ENCODE results near the gene UTP18.
"Not testable (repeated sequence)": the region's sequence is repeated elsewhere in the genome, so short reads cannot be mapped to it uniquely, and the experiment has no call there.

UTP18 gene

DNA sequence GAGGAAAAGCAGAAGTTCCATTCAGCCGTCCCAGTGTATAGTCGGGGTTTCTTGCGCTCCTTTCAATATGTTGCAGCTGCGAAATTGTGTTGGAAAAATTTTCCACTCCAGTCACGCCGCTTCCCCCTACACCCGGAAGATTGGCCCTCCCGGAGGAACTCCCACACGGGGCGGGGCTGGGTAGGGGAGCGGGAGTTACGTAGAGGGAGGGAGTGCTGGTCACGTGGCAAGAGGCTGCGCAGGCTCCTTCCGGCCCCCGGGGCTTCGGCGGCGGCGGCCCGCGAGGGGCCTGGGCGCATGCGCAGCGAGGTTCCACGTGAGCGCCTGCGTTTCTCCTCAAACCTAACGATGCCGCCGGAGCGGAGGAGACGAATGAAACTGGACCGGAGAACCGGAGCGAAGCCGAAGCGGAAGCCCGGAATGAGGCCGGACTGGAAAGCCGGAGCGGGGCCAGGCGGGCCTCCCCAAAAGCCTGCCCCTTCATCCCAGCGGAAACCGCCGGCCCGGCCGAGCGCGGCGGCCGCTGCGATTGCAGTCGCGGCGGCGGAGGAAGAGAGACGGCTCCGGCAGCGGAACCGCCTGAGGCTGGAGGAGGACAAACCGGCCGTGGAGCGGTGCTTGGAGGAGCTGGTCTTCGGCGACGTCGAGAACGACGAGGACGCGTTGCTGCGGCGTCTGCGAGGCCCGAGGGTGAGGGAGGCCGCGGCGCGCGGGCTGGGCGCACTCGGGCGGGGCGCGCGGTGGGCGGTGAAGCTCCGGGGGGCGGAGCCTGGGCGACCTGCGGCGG lies at the start of gene UTP18:
Gene UTP18 (plus strand): TSS at position 310 of the 787 bp plus-strand sequence. CDS start 39 bp downstream, at position 349.
- peak; percentile 98 for DNase-seq (ENCODE audit: low spot score)

DNA sequence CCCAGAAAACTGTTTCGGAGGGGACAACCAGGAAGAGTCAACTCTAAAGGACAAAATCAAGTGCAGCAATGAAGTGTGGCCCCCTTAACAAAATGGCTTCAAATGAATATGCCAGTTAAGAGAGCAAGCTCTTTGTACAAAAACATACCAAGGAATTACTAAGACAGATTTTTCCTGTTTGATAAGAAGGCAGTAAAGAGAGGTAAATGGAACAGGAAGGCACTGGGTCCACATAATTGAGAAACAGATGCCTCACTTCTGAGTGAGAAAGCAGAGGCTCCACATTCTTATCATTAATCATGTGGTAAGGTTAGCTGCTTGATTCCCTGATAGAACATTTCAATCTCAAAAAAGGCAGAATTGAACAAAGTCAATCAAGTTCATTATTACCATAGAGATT lies 45.4 kb upstream of the UTP18 start:
- DNase-seq (ENCODE audit: low spot score): no peak

DNA sequence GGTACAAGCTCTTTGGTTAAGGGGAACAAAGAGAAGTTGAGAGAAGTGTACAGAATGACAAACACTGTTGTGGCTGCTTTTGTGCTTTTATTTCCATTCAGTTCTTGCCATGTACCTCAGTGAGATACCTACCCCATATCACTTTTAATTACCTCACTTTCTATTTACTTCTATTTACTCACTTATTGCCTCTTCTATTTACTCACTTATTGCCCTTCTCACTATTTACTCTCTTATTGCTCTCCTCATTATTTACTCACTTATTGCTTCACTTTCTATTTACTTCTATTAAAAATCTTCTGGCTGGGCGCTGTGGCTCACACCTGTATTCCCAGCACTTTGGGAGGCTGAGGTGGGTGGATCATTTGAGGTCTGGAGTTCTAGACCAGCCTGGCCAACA lies 42.4 kb upstream of the UTP18 start:
- no peak for DNase-seq (ENCODE audit: low spot score)

DNA sequence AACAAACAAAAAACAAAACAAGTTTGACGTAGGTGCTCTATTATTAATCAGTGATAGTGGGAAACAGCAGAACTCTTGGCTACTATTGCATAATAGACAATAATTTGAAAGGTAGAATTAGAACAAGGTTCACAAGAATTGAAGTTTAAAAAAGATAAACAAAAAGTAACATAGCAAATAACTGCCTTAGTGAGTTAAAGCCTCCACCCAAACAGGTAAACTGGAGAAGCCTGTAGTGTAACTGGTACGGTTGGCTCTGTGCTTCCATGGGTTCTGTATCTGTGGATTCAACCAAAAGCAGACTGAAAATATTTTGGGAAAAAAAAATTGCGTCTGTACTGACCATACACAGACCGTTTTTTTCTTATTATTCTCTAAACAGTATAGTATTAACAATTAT lies 39.0 kb upstream of the UTP18 start:
- DNase-seq (ENCODE audit: low spot score): no peak

DNA sequence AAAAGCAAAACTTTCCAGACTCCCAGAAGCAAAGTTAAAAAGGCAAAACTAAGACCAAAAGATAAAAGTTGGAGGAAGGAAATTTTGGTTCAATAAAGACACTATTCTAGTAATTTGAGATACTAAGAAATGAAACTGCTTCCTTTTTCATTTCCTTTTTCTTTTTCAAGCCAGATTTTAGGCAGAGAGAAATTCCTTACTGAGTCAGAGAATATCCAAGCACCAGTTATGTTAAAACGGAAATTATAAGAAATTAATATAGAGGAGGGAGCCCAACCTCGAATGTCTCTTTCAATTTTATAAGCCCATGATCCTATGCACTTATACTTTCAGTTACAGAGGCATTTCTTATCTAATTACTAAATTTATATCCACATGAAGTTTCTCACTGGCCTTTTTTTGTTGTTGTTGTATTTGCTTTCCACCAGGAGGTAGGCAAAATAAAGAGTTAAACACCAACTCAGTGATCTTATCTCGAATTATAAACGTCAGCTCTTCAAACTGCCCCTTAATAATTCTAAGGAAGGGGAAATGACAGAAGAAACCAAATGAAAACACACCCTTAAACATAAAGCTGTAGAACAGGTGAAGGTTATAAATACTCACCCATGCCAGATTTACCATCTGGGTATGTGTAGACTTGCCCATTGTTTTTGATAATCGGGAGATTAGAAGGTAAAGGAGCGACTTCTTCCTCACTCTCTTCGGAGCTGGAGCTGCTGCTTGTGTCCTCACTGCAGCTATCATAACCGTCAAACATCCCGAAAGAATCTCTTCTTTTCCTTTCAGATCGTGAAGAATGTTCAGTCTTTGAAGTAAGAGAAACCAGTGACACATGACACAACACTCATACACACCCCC lies 35.7 kb upstream of the UTP18 start:
- DNase-seq (ENCODE audit: low spot score): no peak

DNA sequence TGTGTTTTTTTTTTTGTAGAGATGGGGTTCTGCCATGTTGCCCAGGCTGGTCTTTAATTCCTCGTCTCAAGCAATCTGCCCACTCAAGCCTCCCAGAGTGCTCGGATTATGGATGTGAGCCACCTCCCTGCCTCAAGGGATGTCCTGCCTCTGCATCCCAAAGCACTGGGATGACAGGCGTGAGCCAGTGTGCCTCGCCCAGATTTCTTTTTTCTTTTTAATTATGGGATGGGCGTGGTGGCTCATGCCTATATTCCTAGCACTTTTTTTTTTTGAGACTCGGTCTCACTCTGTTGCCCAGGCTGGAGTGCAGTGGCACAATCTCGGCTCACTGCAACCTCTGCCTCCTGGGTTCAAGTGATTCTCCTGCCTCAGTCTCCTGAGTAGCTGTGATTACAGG lies 34.8 kb upstream of the UTP18 start:
- DNase-seq (ENCODE audit: low spot score): not testable (repeated sequence)

DNA sequence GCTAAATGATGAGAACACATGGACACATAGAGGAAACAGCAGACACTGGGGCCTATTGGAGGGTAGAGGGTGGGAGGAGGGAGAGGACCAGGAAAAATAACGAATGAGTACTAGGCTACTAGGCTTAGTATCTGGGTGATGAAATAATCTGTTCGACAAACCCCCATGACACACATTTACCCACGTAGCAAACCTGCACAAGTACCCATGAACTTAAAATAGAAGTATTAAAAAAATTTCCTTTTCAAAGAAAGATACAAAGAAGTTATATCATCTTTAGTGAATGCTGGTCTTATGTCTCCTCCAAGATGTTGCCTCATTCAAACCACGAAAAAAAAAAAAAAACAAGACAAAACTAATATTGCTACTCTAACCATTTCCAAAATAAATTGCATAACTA lies 32.2 kb upstream of the UTP18 start:
- DNase-seq (ENCODE audit: low spot score): no peak

DNA sequence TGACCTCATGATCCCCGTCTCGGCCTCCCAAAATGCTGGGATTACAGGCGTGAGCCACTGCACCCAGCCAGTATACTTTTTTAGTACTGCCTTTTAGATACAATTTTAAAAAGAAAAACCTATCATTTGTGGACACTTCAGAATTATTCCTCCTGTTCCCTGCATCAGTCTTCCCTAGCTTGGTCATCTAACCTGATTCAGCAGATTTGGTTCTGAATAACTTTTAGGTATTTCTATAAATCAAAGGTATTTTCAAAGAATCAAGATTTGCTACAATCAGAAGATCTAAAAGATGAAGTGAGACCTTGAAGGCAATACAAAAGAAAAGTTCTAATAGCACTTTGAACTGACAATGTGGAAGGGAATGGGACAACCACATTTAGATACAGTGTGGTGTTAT lies 30.5 kb upstream of the UTP18 start:
- no peak for DNase-seq (ENCODE audit: low spot score)

DNA sequence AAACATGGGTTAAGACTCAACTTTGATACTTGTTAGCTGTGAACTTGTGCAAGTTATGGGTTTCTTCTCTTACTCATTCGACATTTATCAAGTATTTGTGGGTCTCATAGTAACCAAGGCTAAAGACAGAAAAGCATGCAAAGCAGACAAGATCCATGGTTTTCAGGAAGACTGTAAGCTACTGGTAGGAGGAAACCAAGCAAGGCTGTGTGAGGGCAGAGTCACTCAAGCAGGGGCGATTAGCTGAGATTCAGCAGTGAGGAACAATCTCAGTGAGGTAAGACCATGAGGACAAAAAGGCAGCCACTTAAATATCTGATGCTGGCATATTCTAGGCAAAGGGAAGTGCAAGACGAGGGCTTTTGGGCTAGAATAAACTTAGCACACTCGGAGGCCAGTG lies 30.0 kb upstream of the UTP18 start:
- DNase-seq (ENCODE audit: low spot score): no peak

DNA sequence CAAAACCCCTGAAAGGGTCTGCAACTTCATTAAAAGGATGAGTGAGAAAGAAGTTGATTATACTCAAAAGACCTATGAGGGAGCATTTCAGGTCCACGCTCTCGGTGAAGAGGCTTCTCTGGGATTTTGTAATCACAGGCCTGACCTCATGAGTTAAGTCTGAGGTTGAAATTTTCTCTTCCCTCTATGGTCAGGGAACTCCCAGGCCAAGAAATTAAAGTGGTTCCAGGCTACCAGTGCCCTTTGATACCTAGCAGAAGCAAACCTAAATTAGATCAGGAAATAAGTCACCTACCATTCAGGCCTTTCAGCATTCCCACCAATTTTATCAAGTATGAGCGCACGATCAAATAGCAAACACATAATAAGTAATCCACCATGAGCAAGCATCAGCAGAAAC lies 28.3 kb upstream of the UTP18 start:
- DNase-seq (ENCODE audit: low spot score): no peak

DNA sequence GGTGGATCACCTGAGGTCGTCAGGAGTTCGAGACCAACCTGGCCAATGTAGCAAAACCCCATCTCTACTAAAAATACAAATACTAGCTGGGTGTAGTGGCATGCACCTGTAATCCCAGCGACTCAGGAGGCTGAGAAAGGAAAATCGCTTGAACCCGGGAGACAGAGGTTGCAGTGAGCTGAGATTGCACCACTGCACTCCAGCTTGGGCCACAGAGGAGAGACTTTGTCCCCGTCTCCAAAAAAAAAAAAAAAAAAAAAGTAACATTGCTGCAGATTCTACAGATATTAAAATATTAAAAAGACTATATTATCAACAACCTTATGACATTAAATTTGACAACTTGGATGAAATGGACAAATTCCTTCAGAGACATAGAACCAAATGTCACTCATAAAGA lies 26.2 kb upstream of the UTP18 start:
- DNase-seq (ENCODE audit: low spot score): no peak

DNA sequence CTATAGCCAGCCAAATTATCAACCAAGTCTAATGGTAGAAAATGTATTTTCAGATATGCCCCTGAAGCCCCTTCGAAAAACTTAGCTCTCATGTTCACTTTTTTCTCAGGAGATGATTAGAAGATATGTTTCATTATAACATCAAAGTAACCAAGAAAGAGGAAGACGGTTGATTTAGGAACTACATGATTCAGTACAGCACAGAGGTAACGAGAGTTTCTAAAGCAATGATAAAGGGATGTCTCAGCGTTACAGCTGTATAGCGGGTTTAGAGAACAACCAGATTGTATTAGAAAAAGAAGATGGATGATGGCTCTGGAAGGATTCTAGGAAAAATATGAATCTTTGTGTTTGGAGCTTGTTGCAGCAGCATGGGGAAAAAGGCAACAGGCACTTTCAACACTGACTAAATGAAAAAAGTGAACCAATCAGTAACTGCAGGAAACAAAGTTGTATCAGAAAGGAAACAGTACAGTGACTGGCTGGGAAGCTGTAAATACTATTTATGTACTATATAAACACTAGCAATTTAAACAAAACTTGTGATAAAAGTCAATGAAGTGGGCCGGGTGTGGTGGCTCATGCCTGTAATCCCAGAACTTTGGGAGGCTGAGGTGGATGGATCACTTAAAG lies 22.0 kb upstream of the UTP18 start:
- no peak for DNase-seq (ENCODE audit: low spot score)

DNA sequence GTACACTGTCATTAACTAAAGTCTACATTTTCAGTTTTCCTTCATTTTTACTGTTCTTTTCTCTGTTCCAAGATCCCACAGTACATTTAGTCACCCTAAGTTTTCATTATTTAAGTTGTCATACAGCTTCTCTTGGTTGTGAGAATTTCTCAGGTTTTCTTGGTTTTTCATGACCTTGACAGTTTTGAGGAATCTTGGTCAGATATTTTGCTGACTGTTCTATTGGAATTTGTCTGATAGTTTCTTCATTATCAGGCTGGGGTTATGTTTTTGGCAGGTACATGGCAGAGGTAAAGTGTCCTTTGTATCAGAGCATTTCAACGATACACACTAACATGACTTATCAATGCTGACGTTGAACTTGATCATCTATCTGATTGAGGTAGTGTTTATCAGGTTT lies 20.1 kb upstream of the UTP18 start:
- DNase-seq (ENCODE audit: low spot score): no peak

DNA sequence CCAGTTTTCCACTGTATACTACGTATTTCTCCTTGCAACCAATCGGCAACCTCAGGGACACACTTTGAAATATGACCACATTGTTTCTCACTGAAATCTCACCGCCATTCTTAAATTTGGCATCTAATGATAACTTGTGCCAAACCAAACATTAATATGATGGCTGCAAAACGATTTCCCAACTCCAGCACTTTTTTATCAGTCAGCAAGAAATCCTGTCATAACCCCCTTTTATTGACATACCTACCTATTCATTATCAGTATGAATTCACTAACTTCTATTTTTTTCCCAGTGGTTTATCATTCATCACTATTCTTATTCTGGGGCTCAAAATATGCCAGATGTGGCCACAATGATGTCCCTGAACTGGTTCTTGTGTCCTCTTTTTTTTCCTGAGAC lies 16.3 kb upstream of the UTP18 start:
- DNase-seq (ENCODE audit: low spot score): no peak

DNA sequence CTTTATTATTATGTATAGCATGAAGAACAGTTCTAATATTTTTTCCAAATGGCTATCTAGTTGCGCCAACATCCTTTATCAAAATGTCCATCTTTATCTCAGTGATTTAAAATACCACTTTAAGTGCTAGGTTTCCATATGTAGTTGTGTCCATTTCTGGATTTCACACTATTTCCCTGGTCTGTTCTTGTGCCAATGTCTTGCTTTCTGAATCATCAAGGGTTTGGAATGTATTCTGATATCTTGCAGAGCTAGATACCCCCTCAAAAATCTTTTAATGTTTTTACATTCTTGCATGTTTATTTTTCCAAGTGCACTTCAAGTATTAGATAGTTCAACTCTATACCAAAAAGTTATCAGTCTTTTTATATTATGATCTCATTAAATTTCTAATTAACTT lies 14.8 kb upstream of the UTP18 start:
- no peak for DNase-seq (ENCODE audit: low spot score)

DNA sequence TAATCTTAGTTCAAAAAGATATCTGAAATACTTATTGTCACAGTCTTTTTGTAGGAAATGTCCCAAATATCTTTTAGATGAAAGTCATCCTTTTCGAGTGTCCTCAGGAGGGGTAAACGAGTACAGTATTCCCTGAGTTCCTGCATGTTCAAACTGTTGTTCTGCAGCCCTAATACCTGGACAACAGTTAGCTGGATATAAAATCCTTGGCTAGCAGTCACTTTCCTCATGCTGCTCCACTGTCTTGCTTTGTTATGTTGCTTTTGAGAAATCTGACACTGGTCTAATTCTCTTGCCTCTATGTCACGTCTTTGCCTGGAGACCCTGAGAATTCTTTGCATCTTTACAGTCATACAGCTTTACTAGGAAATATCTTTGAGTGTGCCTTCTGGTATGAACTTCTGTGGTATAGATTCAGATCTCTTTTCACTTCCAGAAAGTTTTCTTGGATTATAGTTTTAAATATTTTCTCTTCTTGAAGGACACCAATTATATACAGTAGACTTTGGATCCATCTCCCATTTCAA lies 10.0 kb upstream of the UTP18 start:
- no peak for DNase-seq (ENCODE audit: low spot score)

DNA sequence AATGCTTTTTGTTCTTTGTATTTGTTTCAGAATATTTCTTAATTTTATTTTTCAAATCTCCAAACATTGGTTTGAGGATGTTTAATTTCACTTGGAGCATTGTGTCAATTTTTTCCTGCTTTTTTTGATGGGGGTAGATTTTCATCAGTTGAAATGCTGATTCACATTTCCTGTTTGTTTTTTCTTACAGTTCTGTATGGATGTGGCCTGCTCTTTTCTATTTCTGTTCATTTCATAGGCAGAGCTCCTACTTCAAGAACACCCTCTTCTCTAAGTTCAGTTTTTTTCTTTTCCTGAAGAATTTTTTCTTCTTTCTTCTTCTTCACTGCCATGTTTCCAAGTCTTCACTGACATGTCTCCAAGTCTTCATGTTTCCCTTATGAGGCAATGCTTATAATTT lies 9.3 kb upstream of the UTP18 start:
- DNase-seq (ENCODE audit: low spot score): no peak

DNA sequence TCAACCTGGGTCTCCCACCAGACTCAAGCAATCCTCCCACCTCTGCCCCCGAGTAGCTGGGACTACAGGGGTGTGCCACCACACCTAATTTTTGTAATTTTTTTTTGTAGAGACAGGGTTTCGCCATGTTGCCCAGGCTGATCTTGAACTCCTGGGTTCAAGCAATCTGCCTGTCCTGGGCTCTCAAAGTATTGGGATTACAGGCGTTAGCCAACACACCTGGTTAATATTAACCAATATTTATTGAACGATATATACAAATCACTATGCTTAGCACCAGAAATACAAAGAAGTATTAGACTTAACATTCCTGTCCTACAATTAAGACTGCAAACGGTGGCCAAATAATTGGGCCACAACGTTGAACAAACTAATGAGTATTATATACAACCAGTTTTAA lies 4.7 kb upstream of the UTP18 start:
- no peak for DNase-seq (ENCODE audit: low spot score)

DNA sequence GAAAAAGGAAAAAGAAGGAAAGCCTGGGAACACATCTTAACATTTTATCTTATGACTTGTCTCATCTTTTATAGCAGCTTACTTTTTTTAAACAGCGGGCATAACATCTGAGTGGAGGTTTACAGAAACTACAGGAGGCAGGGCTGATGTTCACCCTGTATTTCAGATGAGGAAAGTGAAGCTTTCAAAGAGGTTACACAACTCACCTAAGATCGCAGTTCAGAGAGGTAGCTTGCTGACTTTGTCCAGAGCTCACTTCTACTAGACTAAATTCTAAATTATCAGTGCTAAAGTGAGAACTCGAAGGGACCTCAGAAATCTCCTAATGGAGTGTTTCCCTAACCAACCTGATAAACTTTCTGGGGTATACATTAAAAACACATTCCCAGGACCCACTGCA lies 4.2 kb upstream of the UTP18 start:
- DNase-seq (ENCODE audit: low spot score): no peak

DNA sequence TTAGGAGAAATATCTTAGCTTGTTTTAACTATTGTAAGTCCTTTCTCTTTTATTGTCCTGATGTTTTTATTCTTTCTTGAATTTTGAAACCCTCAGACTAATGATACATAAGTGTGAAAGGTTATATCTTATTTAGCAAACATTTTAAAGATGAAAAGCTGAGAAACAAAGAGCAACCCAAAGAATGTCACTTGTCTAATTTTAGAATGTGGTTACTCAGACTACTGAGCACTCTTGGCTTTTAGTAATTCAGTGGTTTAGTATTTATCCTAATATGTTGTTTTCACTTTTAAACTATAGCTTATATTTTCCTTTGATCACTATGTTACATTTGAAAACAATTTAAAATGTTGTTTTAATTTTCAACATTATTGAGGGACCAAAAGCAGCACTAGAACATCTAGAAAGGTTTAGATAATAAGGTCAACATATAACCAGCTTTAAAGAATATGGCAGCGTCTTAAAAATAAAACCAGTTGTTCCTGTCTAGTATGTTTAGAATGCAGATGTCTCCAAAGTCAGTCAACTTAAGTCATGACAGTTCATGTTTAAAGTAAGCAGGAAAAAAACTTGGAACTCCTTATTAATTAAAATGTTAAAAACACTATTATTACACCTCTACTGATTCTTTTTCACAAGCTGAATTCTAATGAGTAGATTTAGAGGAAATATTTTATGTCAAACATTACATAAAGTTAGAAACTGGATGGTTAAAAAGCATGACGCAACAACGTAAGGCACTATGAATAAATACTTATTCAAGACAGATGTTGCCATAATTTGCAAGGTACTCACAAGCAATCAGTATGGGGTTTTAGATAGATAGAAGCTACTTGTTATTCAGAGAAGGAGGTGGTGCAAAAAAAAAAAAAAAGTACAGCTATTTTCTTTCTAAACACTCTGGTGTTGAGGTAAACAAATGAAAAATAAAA lies 2.9 kb upstream of the UTP18 start:
- no peak for DNase-seq (ENCODE audit: low spot score)

DNA sequence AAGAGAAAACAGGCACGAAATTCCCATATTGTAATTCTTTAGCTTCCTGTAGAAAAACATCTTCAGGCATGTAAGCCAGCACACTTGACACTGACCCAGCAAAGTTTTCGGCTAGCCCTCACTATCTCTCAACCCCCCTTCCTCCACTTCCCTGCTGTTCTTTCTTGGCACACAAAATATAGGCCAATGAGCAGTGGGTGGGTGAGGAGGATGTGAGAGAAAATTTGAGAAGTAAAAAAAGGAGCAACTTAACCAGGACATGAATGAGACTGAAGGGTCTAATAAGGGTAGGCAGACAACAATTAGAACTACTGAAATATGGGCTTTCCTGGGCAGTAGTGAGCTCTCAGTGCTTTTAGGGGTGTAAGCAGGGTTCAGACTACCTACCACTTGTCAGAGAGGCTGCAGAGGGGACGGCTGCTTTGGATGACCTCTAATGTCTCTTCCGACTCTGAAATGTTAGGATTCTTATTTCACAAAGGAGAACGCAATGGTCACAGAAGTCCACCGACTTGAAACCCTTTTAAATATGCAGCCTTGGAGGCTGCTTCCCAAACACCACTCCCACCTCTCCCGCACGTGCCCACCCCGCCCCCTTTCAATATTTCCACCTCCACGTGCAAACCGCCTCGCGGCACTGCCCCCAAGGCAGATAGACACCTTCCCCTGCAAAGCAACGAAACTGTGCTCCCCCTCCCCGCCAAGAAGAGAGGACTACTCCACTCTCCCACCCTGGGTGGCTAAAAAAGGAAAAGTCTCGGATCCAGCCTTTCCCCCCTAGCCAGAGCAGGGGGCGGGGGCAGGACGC lies 1.4 kb upstream of the UTP18 start:
- no peak for DNase-seq (ENCODE audit: low spot score)

Measured in LoVo (cell line).